GM06990 (cell line): ENCODE results near the gene SERPINA5.

ENCODE experiments used
- DNase-seq: peaks from one replicate; pipeline ENCODE4 v3.0.0-alpha.2; 2011; ENCODE audit not compliant: insufficient read length; ENCODE audit errors: extremely low read depth
- H3K27me3 ChIP-seq: replicated peaks from 2 replicates; pipeline ENCODE4 v1.6.0; 2011; ENCODE audit warnings: low read length; ENCODE audit not compliant: control insufficient read depth, insufficient read depth
- H3K36me3 ChIP-seq: 2 replicates; pipeline ENCODE4 v1.5.1; 2011; ENCODE audit warnings: low read length; ENCODE audit not compliant: control insufficient read depth, insufficient read depth
- H3K4me3 ChIP-seq: replicated peaks from 2 replicates; pipeline ENCODE4 v1.5.1; 2011; ENCODE audit warnings: low read depth, mild to moderate bottlenecking, control low read depth, low read length
- CTCF ChIP-seq: IDR thresholded peaks from 2 replicates; pipeline ENCODE4 v1.5.1; 2011; ENCODE audit warnings: low read length, control low read depth, mild to moderate bottlenecking, inconsistent platforms; ENCODE audit not compliant: insufficient read depth, poor library complexity, severe bottlenecking

The SERPINA5 gene

GRCh38 chr14:94558842-94559241 lies 22.4 kb upstream of the SERPINA5 start:
- H3K4me3 ChIP-seq: no peak overlapping the region
- no peaks in the 10 kb centered on the region for H3K36me3 ChIP-seq
- no peak for DNase-seq
- no peak for TF ChIP-seq CTCF
- no peaks in the 10 kb centered on the region; the same call in none of the 2 replicates for H3K27me3 ChIP-seq

- H3K36me3 ChIP-seq: no peaks in the 10 kb centered on the region
- no peaks in the 10 kb centered on the region; the same call in none of the 2 replicates for H3K27me3 ChIP-seq
- DNase-seq: no peak
- TF ChIP-seq CTCF: no peak
- no peak overlapping the region for H3K4me3 ChIP-seq
Observed at GRCh38 chr14:94559638-94560290, 21.5 kb upstream of the SERPINA5 start.

DNA sequence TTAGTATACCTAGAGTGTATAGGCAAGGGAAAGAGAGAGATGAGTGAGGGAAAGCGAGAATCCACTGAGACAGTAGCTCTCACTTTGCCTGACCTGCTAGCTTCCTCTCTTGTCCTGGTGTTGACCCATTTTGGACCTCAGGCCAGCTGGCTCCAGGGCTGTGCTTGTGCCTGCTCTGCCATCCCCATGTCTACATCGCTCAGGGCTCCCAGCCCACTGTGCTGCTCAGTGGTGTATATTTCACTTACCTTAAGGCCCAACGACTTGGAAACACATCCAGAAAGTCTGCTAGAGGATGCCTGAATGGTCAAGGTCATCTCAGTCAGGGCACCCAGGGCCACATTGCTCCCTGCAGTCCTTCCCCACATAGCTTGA lies 20.9 kb upstream of the SERPINA5 start:
- no peak for DNase-seq
- Histone ChIP-seq H3K36me3 (no peaks in the 10 kb centered on the region), H3K27me3 (no peaks in the 10 kb centered on the region; the same call in none of the 2 replicates), H3K4me3 (no peak overlapping the region)
- TF ChIP-seq CTCF: no peak

DNA sequence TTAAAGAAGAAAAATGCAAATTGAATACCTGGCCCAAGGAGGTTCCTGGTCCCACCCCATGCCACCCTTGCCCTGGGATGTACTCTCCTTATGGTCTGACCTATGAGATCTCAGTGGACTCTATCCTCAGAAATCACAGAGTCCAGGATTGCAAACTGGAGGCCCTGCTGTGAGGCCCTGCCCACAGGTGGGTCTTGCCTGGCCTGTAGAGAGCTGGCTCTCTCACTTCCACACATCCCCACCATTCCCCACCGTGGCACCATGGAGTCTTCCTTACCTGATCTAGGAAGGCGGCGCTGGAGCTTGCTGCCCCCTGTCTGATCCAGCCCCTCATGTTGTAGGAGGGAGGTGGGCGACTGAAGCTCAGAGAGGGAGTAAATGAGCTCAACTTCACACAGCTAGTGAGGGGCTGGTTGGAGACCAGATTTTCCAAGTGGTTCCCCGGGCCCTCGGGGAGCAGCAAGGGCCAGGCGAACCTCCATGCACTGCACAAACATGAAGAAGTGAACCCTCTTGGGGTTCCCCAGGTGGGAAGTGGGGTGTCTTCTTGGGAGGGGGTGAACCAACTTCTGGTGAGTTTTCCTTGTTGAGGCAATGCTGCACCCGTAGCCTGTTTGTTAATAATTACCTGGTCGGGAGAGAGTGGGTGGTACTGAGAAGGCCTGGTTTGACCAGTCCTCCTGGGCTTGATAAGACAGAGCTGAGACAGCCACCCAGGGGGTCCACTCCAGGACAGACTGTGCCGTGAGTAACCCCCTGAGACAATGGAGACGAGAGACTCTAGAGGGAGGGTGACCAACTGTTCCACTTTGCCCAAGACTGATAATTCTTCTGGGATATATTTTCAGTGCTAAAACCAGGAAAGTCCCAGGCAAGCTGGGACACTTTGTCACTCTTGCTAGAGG lies 20.2 kb upstream of the SERPINA5 start, which contains the start of gene SERPINA4:
Gene SERPINA4, plus strand, starts transcription at position 692 of the 905 bp plus-strand sequence. CDS start 2,041 bp downstream, outside the sequence.
- Histone ChIP-seq H3K36me3 (no peaks in the 10 kb centered on the region), H3K27me3 (no peaks in the 10 kb centered on the region; the same call in none of the 2 replicates), H3K4me3 (no peak within 1 kb of the TSS)
- DNase-seq: no peak
- no peak for TF ChIP-seq CTCF

DNA sequence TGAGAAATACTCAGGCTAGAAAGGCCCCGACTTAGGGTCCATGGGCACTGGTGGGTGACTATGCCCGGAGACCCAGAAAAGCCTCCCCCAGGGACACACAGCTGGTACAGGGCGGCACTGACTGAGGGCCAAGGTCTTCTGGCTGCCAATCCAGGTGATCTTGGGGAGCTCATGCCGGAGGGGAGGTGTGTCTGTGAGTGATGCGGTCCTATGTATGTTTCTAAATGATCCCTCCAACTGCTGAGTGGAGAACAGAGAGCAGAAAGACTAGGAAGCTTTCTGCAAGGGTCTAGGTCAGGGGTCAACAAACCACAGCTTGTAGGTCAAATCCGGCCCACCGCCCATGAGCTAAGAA lies 19.6 kb upstream of the SERPINA5 start:
- Histone ChIP-seq H3K36me3 (no peaks in the 10 kb centered on the region), H3K27me3 (no peaks in the 10 kb centered on the region; the same call in none of the 2 replicates), H3K4me3 (no peak overlapping the region)
- no peak for TF ChIP-seq CTCF
- DNase-seq: no peak
